HepG2 (cell line): ENCODE results near the gene HYAL2. TPM values are rescaled to one million over a fixed set of nuclear protein-coding genes. Genes with fewer than 3 reads are reported as not detected.

Experiments used
- ATF2 ChIP-seq: sonication (generic); formaldehyde crosslinking; IDR thresholded peaks from 2 replicates; pipeline ENCODE4 v1.4.0; 2020; ENCODE audit warnings: missing genetic modification reagents
- ATF4 ChIP-seq, 2 experiments: fragments of 450-650 bp in 1 of 2; sonication (generic) in 1 of 2; formaldehyde crosslinking; IDR thresholded peaks; 2 replicates each; pipeline versions ENCODE4 v1.5.0 to v1.8.0; 2020 to 2022; ENCODE audit warnings: mild to moderate bottlenecking in 1 of 2, missing genetic modification reagents in 1 of 2
- CREBL2 ChIP-seq: sonication (generic); formaldehyde crosslinking; IDR thresholded peaks from 2 replicates; pipeline ENCODE4 v1.8.1; 2023; ENCODE audit warnings: missing genetic modification reagents, mild to moderate bottlenecking, borderline replicate concordance
- DNMT3B ChIP-seq: conservative IDR thresholded peaks from 2 replicates; pipeline ENCODE4 v1.6.1; 2016; ENCODE audit warnings: missing biosample characterization, control low read depth
- ETS1 ChIP-seq: sonication (generic); formaldehyde crosslinking; IDR thresholded peaks from 2 replicates; pipeline ENCODE4 v1.4.0; 2020; ENCODE audit warnings: missing genetic modification reagents
- MAF1 ChIP-seq: sonication (generic); formaldehyde crosslinking; IDR thresholded peaks from 2 replicates; pipeline ENCODE4 v1.5.0; 2020; ENCODE audit warnings: missing genetic modification reagents, borderline replicate concordance
- MED1 ChIP-seq: sonication (generic); formaldehyde crosslinking; IDR thresholded peaks from 2 replicates; pipeline ENCODE4 v1.4.0; 2020; ENCODE audit warnings: missing genetic modification reagents
- NFKBIZ ChIP-seq: IDR thresholded peaks from 2 replicates; pipeline ENCODE4 v1.6.1; 2018; ENCODE audit warnings: missing genetic modification reagents, missing compliant biosample characterization
- STAT5B ChIP-seq: sonication (generic); formaldehyde crosslinking; IDR thresholded peaks from 2 replicates; pipeline ENCODE4 v1.4.0; 2020; ENCODE audit warnings: missing genetic modification reagents
- TEF ChIP-seq: sonication (generic); formaldehyde crosslinking; IDR thresholded peaks from 2 replicates; pipeline ENCODE4 v1.5.0; 2020; ENCODE audit warnings: missing genetic modification reagents
- TFDP2 ChIP-seq: sonication (generic); formaldehyde crosslinking; IDR thresholded peaks from 2 replicates; pipeline ENCODE4 v1.4.0; 2020; ENCODE audit warnings: missing genetic modification reagents
- ZBTB38 ChIP-seq: sonication (generic); formaldehyde crosslinking; IDR thresholded peaks from 2 replicates; pipeline ENCODE4 v1.5.1; 2020; ENCODE audit warnings: mild to moderate bottlenecking, missing genetic modification reagents
- ZBTB42 ChIP-seq: sonication (generic); formaldehyde crosslinking; IDR thresholded peaks from 2 replicates; pipeline ENCODE4 v1.5.0; 2020; ENCODE audit warnings: mild to moderate bottlenecking, missing genetic modification reagents
- ZNF232 ChIP-seq: sonication (generic); formaldehyde crosslinking; IDR thresholded peaks from 2 replicates; pipeline ENCODE4 v1.4.0; 2020; ENCODE audit warnings: missing genetic modification reagents, borderline replicate concordance
- ZNF292 ChIP-seq: sonication (generic); formaldehyde crosslinking; IDR thresholded peaks from 2 replicates; pipeline ENCODE4 v1.8.1; 2022; ENCODE audit warnings: mild to moderate bottlenecking, low read depth, missing genetic modification reagents, borderline replicate concordance
- ZNF3 ChIP-seq: IDR thresholded peaks from 2 replicates; pipeline ENCODE4 v1.7.0; 2017; ENCODE audit warnings: inconsistent platforms
- ZNF333 ChIP-seq: sonication (generic); formaldehyde crosslinking; IDR thresholded peaks from 2 replicates; pipeline ENCODE4 v1.4.0; 2020; ENCODE audit warnings: mild to moderate bottlenecking, missing genetic modification reagents, borderline replicate concordance
- ZNF33A ChIP-seq: sonication (generic); formaldehyde crosslinking; IDR thresholded peaks from 2 replicates; pipeline ENCODE4 v1.5.1; 2020; ENCODE audit warnings: missing genetic modification reagents, mild to moderate bottlenecking, moderate library complexity, borderline replicate concordance
- ZNF414 ChIP-seq: sonication (generic); formaldehyde crosslinking; IDR thresholded peaks from 2 replicates; pipeline ENCODE4 v1.5.0; 2020; ENCODE audit warnings: missing genetic modification reagents
- ZNF460 ChIP-seq: sonication (generic); formaldehyde crosslinking; IDR thresholded peaks from 2 replicates; pipeline ENCODE4 v1.5.1; 2020; ENCODE audit warnings: missing genetic modification reagents, mild to moderate bottlenecking, borderline replicate concordance
- ZNF589 ChIP-seq: sonication (generic); formaldehyde crosslinking; conservative IDR thresholded peaks from 2 replicates; pipeline ENCODE4 v1.8.0; 2022; ENCODE audit warnings: mild to moderate bottlenecking, moderate library complexity, missing genetic modification reagents
- ZNF720 ChIP-seq: sonication (generic); formaldehyde crosslinking; IDR thresholded peaks from 2 replicates; pipeline ENCODE4 v1.4.0; 2020; ENCODE audit warnings: missing genetic modification reagents
- ZSCAN22 ChIP-seq: sonication (generic); formaldehyde crosslinking; IDR thresholded peaks from 2 replicates; pipeline ENCODE4 v1.4.0; 2020; ENCODE audit warnings: mild to moderate bottlenecking, missing genetic modification reagents
- polyA plus RNA-seq, 8 experiments: library from polyadenylated mRNA; depleted of rRNA in 3 of 8; stranded (reverse) in 7 of 8; unstranded in 1 of 8; fragments of >200 nt; fragmentation: Illumina TruSeq in 4 of 8; extraction: Trizol in 4 of 8; gene quantifications; 2 replicates each; pipeline versions ENCODE4 v1.2.1 to v1.2.3, GENCODE V29; 2011 to 2016; ENCODE audit warnings: low read depth in 4 of 8, missing spikeins in 1 of 8, mixed read lengths in 1 of 8; ENCODE audit not compliant: insufficient read depth in 1 of 8
- total RNA-seq, 5 experiments: library from RNA; depleted of rRNA; stranded (reverse); fragments of >200 nt; fragmentation: Illumina TruSeq; extraction: Trizol; gene quantifications; 2 replicates each; pipeline ENCODE4 v1.2.3, GENCODE V29; 2016; ENCODE audit warnings: low read depth in 1 of 5

The HYAL2 gene
- total and polyA plus RNA-seq, 2 of the 13 experiments (the other 11 are each of a cell fraction or from before 2014, with no cell fraction given) = 76.2 to 102 TPM

GRCh38 chr3:50269977-50270413 is 52.5 kb downstream of the HYAL2 start (continued):
- no peak for TF ChIP-seq DNMT3B
- TF ChIP-seq STAT5B = no peak
- TF ChIP-seq ZNF460 (CRISPR knock-in tag) = no peak
- no peak for TF ChIP-seq ZBTB38 (CRISPR knock-in tag)
- no peak for TF ChIP-seq ZSCAN22
- TF ChIP-seq ZNF33A = no peak
- TF ChIP-seq ZNF232 (CRISPR knock-in tag) = 0 out of 2 replicates have a peak, but pooled peaks have one; percentile 33
- TF ChIP-seq MAF1 (CRISPR knock-in tag) = no peak
- TF ChIP-seq ZNF414 = no peak
- no peak for TF ChIP-seq ZNF333
- no peak for TF ChIP-seq ZNF3 (CRISPR knock-in tag)
- TF ChIP-seq ZBTB42 = no peak
- no peak for TF ChIP-seq MED1 (CRISPR knock-in tag)
- TF ChIP-seq TFDP2 (CRISPR knock-in tag) = no peak
- TF ChIP-seq CREBL2 = no peak
- no peak for TF ChIP-seq ZNF292 (CRISPR knock-in tag)
- no peak for TF ChIP-seq NFKBIZ (CRISPR knock-in tag)
- no peak for TF ChIP-seq ETS1 (CRISPR knock-in tag)
- no peak for TF ChIP-seq ZNF589 (CRISPR knock-in tag)
- no peak for TF ChIP-seq TEF (CRISPR knock-in tag)
- no peak for TF ChIP-seq ATF2 (CRISPR knock-in tag)
- no peak for TF ChIP-seq ATF4 (CRISPR knock-in tag; IDR thresholded peaks at IDR 0.05)
- no peak for TF ChIP-seq ZNF720 (CRISPR knock-in tag)
